ENCODE measurements around the gene FUT4.
"Not testable (repeated sequence)": the region's sequence is repeated elsewhere in the genome, so short reads cannot be mapped to it uniquely, and the experiment has no call there.

FUT4 gene

GRCh38 chr11:94568200-94568599 is 24.5 kb downstream of the FUT4 start:
- no peak for DNase-seq (ENCODE audit: low read depth)

GRCh38 chr11:94568717-94569116 is 25.0 kb downstream of the FUT4 start:
- DNase-seq (ENCODE audit: low read depth): no peak

- DNase-seq (ENCODE audit: low read depth): not testable (repeated sequence)
These were observed 29.3 kb downstream of the FUT4 start for GRCh38 chr11:94572975-94573374.

GRCh38 chr11:94574193-94574961 is 30.7 kb downstream of the FUT4 start:
- peak; percentile 56 for DNase-seq (ENCODE audit: low read depth)

- no peak for DNase-seq (ENCODE audit: low read depth)
These were observed 32.6 kb downstream of the FUT4 start for GRCh38 chr11:94576306-94576705.

- DNase-seq (ENCODE audit: low read depth): no peak
These were observed 34.1 kb downstream of the FUT4 start for GRCh38 chr11:94577841-94578240.

GRCh38 chr11:94581926-94582325 is 38.2 kb downstream of the FUT4 start:
- DNase-seq (ENCODE audit: low read depth): no peak

GRCh38 chr11:94583213-94583865 is 39.6 kb downstream of the FUT4 start:
- DNase-seq (ENCODE audit: low read depth): no peak

- no peak for DNase-seq (ENCODE audit: low read depth)
These were observed 40.3 kb downstream of the FUT4 start for GRCh38 chr11:94583866-94584500.

GRCh38 chr11:94584978-94585377 is 41.3 kb downstream of the FUT4 start:
- DNase-seq (ENCODE audit: low read depth): no peak

- DNase-seq (ENCODE audit: low read depth): no peak
These were observed 41.7 kb downstream of the FUT4 start for GRCh38 chr11:94585399-94585798.

GRCh38 chr11:94586546-94586945 is 42.8 kb downstream of the FUT4 start:
- no peak for DNase-seq (ENCODE audit: low read depth)

GRCh38 chr11:94586978-94587377 is 43.3 kb downstream of the FUT4 start:
- DNase-seq (ENCODE audit: low read depth): no peak

GRCh38 chr11:94588366-94588942 is 44.7 kb downstream of the FUT4 start:
- no peak for DNase-seq (ENCODE audit: low read depth)

- DNase-seq (ENCODE audit: low read depth): no peak
These were observed 46.8 kb downstream of the FUT4 start for GRCh38 chr11:94590352-94591041.

GRCh38 chr11:94593030-94593429 is 49.3 kb downstream of the FUT4 start:
- peak; percentile 27 for DNase-seq (ENCODE audit: low read depth)

GRCh38 chr11:94595076-94595475 is 51.4 kb downstream of the FUT4 start:
- DNase-seq (ENCODE audit: low read depth): no peak

- no peak for DNase-seq (ENCODE audit: low read depth)
These were observed 54.2 kb downstream of the FUT4 start for GRCh38 chr11:94597896-94598295.

All from GM04504 (cell line).